Measurements from ENCODE around the gene EHD3. TPM values are rescaled to one million over a fixed set of nuclear protein-coding genes. Genes with fewer than 3 reads are reported as not detected.

The EHD3 gene
- total RNA-seq, 1 donor from 2014 or later = 3.9 TPM

DNA sequence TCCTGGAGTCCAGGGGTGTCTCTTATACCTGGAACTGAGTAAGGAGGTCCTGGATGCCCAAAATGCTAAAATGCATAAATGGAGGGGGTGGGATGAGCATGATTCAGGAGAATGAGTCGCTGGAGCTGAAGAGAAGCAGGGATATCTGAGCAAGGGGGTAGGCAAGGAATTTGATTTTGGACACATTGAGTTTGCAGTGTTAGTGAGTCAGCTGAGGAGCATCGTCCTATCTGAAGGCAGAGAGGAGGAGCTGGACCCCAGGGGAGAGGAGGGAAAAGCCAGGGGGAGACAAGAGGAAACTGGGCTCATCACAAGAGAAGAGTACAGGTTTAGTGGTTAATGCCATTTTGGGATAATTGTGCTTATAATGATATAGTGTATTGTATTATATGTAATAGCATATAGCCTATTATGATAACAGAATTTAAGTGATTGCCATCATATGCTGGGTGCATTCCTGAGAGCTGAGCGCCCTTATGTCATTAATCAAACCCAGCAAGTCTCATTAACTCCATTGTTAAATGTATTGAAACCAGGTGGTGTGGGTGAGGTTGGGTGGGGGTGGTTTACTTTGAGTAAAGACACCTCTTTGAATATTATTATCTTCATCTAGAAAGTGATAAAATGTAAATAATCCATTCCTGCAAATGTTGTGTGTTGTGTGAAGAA is 12.4 kb downstream of the EHD3 start:
- H3K4me1 ChIP-seq = no peaks in the 10 kb centered on the region
- H3F3A ChIP-seq (ENCODE audit: low read depth) = no peaks in the 10 kb centered on the region
- H3K4me3 ChIP-seq = no peak overlapping the region
- no peak for DNase-seq (ENCODE audit: low spot score)
- no peak overlapping the region for H3K9ac ChIP-seq
- peaks cover 4% of the 10 kb centered on the region for H3K36me3 Mint-ChIP-seq
- H3K27ac ChIP-seq = no peak overlapping the region
- H3K79me2 ChIP-seq (ENCODE audit: low read depth) = no peaks in the 10 kb centered on the region
- no peak overlapping the region for H3K27ac Mint-ChIP-seq
- H2AFZ ChIP-seq (replicated peaks) = no peak overlapping the region
- no peak overlapping the region for H3K4me2 ChIP-seq
- H4K20me1 ChIP-seq (ENCODE audit: low read depth) = no peaks in the 10 kb centered on the region
- H3K27me3 Mint-ChIP-seq (ENCODE audit: insufficient read depth, low read depth) = peaks cover 3% of the 10 kb centered on the region
- no peaks in the 10 kb centered on the region for H3K9me3 ChIP-seq (ENCODE audit: low read depth)
- H3K9me3 Mint-ChIP-seq = no peaks in the 10 kb centered on the region
- H3K36me3 ChIP-seq = no peaks in the 10 kb centered on the region
- TF ChIP-seq, protein P1, sequence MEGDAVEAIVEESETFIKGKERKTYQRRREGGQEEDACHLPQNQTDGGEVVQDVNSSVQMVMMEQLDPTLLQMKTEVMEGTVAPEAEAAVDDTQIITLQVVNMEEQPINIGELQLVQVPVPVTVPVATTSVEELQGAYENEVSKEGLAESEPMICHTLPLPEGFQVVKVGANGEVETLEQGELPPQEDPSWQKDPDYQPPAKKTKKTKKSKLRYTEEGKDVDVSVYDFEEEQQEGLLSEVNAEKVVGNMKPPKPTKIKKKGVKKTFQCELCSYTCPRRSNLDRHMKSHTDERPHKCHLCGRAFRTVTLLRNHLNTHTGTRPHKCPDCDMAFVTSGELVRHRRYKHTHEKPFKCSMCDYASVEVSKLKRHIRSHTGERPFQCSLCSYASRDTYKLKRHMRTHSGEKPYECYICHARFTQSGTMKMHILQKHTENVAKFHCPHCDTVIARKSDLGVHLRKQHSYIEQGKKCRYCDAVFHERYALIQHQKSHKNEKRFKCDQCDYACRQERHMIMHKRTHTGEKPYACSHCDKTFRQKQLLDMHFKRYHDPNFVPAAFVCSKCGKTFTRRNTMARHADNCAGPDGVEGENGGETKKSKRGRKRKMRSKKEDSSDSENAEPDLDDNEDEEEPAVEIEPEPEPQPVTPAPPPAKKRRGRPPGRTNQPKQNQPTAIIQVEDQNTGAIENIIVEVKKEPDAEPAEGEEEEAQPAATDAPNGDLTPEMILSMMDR (IDR thresholded peaks at IDR 0.05) = no peak
- TF ChIP-seq EZH2 (IDR thresholded peaks at IDR 0.05) = no peak
- no peak for TF ChIP-seq EZH2phosphoT487 (IDR thresholded peaks at IDR 0.05)
- no peaks in the 10 kb centered on the region for H3K4me1 Mint-ChIP-seq
- H3K27me3 ChIP-seq = no peaks in the 10 kb centered on the region
- no peak overlapping the region for H3K4me3 Mint-ChIP-seq

DNA sequence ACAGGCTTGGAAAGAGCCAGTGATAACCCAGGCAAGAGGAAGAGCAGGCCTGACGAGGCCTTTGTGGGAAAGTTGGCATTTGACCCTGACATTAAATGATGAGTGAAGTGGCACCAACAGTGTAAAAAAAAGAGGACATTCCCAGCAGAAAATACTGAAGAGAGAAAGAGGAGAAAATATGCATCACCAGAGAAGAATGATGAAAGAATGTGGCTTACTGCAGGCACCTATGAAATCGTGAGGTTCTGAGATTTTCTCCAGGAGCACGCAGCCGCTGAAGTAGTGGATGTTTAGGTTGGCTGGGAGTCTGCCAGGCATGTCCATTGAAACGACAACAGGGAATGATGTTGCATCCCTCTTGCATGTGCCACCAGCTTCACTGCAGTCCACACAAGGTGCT is 13.8 kb downstream of the EHD3 start:
- peaks cover 4% of the 10 kb centered on the region for H3K36me3 Mint-ChIP-seq
- H3K36me3 ChIP-seq = no peaks in the 10 kb centered on the region
- H4K20me1 ChIP-seq (ENCODE audit: low read depth) = no peaks in the 10 kb centered on the region
- no peak overlapping the region for H3K4me2 ChIP-seq
- no peak overlapping the region for H3K9ac ChIP-seq
- TF ChIP-seq, protein P1 (IDR thresholded peaks at IDR 0.05) = no peak
- TF ChIP-seq EZH2 (IDR thresholded peaks at IDR 0.05) (no peak), EZH2phosphoT487 (IDR thresholded peaks at IDR 0.05) (no peak)
- H3K9me3 ChIP-seq (ENCODE audit: low read depth) = no peaks in the 10 kb centered on the region
- H3K27ac ChIP-seq = no peak overlapping the region
- no peaks in the 10 kb centered on the region for H3K79me2 ChIP-seq (ENCODE audit: low read depth)
- no peaks in the 10 kb centered on the region for H3K27me3 ChIP-seq
- peak overlapping the region; percentile 33 for H3K27ac Mint-ChIP-seq
- no peaks in the 10 kb centered on the region for H3K9me3 Mint-ChIP-seq
- no peaks in the 10 kb centered on the region for H3F3A ChIP-seq (ENCODE audit: low read depth)
- H3K4me1 Mint-ChIP-seq = no peaks in the 10 kb centered on the region
- H3K27me3 Mint-ChIP-seq (ENCODE audit: insufficient read depth, low read depth) = peaks cover 4% of the 10 kb centered on the region
- H3K4me3 Mint-ChIP-seq = no peak overlapping the region
- no peaks in the 10 kb centered on the region for H3K4me1 ChIP-seq
- no peak for DNase-seq (ENCODE audit: low spot score)
- H3K4me3 ChIP-seq = no peak overlapping the region
- no peak overlapping the region for H2AFZ ChIP-seq (replicated peaks)

DNA sequence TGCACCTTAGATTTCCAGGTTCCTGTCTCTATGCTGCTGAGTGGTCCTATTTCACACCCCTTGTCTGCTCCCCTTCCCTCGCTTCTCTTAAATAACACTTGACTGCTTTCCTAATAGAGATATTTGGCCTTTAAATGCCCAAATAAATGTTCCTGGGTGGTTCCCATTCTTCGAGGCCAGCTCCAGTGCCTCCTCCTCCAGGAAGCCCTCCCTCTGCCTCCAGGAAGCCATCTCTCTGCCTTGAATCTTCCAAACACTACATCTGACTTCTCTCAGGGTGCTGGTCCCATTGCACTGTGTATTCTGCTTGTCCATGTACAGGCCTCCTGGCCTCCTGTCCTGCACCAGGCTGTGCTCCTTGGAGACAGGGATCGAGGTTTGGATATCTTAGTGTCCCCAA is 14.2 kb downstream of the EHD3 start:
- DNase-seq (ENCODE audit: low spot score) = no peak
- no peak for TF ChIP-seq EZH2phosphoT487 (IDR thresholded peaks at IDR 0.05)
- TF ChIP-seq, protein P1 (IDR thresholded peaks at IDR 0.05) = no peak
- no peak for TF ChIP-seq EZH2 (IDR thresholded peaks at IDR 0.05)
- Mint-ChIP-seq H3K27me3 (ENCODE audit: insufficient read depth, low read depth) (peaks cover 5% of the 10 kb centered on the region), H3K4me3 (no peak overlapping the region), H3K9me3 (no peaks in the 10 kb centered on the region), H3K27ac (no peak overlapping the region), H3K36me3 (peaks cover 4% of the 10 kb centered on the region), H3K4me1 (no peaks in the 10 kb centered on the region)
- H3K27me3 ChIP-seq = no peaks in the 10 kb centered on the region
- no peak overlapping the region for H3K4me3 ChIP-seq
- no peak overlapping the region for H3K4me2 ChIP-seq
- H2AFZ ChIP-seq (replicated peaks) = no peak overlapping the region
- H3F3A ChIP-seq (ENCODE audit: low read depth) = no peaks in the 10 kb centered on the region
- no peaks in the 10 kb centered on the region for H4K20me1 ChIP-seq (ENCODE audit: low read depth)
- H3K36me3 ChIP-seq = no peaks in the 10 kb centered on the region
- H3K4me1 ChIP-seq = no peaks in the 10 kb centered on the region
- no peak overlapping the region for H3K27ac ChIP-seq
- no peaks in the 10 kb centered on the region for H3K9me3 ChIP-seq (ENCODE audit: low read depth)
- H3K9ac ChIP-seq = no peak overlapping the region
- H3K79me2 ChIP-seq (ENCODE audit: low read depth) = no peaks in the 10 kb centered on the region
